Hypothalamus (tissue), 51 donors: ENCODE results near the gene RNF13.
"Not testable (repeated sequence)": the region's sequence is repeated elsewhere in the genome, so short reads cannot be mapped to it uniquely, and the experiment has no call there.

Experiments
- DNase-seq, 51 donors: peaks; one replicate each; lab custom pipeline; 2025; lab: John Stamatoyannopoulos, UW

RNF13 gene

DNA sequence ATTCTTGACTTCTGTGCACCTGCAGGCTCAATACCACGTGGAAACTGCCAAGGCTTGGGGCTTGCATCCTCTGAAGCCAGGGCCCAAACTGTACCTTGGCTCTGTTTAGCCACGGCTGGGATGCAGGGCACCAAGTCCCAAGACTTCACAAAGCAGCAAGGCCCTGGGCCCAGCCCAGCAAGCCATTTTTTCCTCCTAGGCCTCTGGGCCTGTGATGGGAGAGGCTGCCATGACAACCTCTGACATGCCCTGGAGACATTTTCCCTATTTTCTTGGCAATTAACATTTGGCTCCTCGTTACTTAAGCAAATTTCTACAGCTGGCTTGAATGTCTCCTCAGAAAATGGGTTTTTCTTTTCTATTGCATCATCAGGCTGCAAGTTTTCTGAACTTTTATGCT lies 25.5 kb downstream of the RNF13 start:
- DNase-seq, result not testable (repeated sequence)

DNA sequence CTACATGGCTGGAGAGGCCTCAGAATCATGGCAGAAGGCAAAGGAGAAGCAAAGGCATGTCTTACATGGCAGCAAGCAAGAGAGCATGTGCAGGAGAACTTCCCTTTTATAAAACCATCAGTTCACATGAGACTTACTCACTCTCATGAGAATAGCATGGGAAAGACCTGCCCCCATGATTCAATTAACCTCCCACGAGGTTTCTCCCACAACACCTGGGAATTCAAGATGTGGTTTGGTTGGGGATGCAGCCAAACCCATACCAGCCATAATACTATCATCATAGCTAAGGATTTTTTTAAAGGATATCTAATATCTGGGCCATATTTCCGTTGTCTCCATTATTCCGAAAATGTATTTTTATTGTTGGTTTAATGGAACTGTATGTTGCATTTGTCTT lies 26.5 kb downstream of the RNF13 start:
- DNase-seq, result not testable (repeated sequence)

- DNase-seq, result no peak
Measured at GRCh38 chr3:149839896-149840295, 26.9 kb downstream of the RNF13 start.

DNA sequence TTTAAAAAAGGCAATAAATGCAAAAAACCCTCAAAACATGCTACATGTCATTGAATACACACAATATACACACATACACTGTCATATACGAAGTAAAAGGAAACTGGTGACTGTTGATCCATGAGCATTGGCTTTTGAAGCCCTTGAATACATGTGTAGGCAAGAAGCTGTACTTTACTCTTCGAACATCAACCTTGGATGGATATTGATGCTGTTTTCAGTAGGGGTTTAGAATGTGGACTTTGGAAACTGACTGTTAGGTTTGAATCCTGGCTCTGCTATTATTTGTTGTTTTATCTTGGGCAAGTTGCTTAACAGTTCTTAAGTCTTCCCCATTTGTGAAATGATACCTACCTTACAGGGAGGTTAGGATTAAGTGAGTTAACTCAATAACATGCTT lies 30.5 kb downstream of the RNF13 start:
- no peak for DNase-seq

DNA sequence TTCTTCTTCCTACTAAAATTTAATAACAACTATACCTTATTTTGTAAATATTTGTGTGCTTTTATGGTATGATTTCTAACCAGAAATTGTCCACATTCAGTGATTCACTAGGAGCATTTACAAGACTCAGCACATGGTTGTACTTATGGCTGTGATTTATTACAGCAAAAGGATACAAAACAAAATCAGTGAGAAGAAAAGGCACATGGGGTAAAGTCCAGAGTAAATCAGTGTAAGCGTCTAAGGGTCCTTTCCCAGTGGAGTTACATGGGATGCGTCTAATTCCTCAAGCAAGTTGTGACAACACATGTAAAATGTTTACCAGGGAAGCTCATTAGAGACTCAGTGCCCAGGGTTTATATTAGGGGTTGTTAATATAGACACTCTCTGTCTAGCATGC lies 31.1 kb downstream of the RNF13 start:
- no peak for DNase-seq

GRCh38 chr3:149845570-149846244 lies 32.7 kb downstream of the RNF13 start:
- DNase-seq, result no peak

DNA sequence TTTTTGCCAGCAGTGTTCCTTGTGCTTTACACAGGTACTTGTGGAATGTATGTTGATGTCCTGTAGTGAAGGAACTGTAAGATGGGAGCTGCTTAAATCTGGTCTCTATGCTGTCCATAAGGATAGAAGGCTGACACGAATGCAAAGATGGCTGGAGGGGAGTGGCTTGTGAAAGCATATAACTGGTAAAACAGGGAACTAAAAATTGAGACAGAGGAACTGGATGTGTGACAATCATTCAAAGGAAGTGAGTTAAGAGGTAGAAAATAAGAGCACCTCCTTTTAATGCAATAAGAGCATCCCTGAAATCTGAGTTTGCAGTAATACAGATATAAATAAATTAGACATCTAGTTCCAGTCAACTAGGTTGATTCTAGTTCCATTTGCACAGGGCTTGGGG lies 35.2 kb downstream of the RNF13 start:
- no peak for DNase-seq

DNA sequence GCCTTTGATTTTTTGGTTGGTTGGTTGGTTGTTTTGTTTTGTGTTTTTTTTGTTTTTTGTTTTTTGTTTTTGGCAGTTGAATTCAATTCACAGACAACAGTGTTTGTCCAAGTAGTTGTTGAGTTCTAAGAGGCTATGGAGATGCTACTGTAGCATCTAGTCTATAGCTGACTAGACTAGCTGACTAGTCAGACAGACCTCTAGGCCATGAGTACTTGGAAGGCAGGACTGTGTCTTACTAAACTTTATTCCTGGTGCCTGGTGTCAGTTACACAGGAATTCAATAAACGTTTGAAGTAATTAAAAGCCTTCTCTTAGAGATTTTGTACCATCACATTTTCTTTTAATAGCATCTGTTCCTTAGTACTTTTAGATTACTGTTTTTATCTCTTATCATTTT lies 35.7 kb downstream of the RNF13 start:
- no peak for DNase-seq

DNA sequence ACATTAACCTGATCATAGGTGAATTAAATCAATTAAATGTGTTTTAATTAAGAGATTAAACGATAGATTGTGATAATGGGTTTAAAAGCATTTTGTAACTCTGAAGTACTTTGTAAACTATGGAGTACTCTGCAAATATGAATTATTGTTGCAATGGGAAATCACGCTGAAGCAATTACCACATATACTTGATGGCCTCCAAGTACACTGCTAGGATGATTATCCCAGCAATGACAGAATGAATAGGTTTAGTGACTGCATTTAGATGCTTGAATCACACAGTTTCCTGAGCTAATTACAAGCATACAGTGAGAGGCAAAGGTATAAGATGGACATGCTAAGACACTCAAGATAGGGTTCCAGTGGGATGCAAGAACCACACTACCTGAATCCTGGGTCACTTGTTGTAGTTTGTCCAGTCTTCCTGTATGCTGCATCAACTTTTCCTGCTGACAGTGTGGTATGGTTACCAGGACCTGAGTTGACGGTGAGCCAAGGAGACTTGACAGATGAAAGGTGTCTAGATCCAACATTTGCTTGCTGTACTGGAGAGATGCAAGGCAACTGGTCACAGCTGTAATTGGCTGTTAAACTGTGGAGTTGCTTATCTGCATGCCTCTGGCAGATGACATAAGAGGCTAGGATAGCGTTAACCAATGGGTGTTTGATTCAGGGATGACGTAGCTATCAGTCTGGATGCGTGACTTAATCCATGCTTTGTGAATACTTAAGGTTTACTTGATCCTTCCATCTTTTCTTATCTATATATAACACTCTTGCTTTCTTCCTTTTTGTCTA lies 38.0 kb downstream of the RNF13 start:
- no peak for DNase-seq

DNA sequence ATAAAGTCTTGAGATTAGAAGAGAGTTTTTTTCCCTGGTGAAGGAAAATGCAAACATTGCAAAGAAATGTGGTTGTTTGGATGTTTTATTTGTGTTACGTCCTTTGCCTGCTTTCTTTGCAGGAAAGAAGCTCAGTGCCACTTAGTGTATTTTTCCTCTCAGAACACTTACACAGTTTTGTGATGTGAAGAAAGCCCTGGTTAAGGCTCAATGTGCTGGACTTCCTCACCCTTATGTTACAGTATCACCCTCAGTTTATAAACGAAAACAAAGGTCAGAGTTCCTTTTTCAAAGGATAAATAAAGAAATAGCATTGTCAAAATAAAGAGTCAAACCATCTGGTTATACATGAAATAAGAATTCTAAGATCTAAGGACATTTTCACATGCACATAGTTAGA lies 45.9 kb downstream of the RNF13 start:
- no peak for DNase-seq

DNA sequence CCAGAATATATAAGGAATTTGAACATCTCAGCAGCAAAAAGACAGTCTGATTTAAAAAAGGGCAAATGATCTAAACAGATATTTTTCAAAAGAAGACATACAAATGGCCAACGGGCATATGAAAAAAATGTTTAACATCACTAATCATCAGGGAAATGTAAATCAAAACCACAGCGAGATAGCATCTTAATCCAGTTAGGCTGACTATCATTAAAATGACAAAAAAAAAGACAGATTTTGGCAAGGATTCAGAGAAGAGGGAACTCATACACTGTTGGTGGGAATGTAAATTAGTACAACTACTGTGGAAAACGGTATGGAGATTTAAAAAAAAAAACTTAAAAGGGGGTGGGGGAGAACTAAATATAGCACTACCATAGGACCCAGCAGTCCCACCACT lies 47.9 kb downstream of the RNF13 start:
- DNase-seq, result no peak

DNA sequence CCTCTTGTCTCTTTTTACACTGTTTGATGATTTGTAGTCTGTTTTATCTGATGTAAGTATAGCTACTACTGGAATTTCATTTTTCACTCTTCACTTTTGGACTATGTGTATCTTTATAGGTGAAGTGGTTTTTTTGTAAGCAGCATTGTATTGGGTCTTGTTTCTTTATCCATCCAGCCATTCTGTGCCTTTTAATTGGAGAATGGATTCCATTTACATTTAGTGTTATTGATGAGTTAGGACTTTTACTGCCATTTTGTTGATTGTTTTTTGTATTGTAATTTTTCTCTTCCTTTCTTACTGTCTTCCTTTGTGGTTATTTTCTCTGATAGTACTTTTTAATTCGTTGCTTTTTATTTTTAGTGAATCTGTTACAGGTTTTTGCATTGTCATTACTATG lies 54.5 kb downstream of the RNF13 start:
- DNase-seq, result no peak

DNA sequence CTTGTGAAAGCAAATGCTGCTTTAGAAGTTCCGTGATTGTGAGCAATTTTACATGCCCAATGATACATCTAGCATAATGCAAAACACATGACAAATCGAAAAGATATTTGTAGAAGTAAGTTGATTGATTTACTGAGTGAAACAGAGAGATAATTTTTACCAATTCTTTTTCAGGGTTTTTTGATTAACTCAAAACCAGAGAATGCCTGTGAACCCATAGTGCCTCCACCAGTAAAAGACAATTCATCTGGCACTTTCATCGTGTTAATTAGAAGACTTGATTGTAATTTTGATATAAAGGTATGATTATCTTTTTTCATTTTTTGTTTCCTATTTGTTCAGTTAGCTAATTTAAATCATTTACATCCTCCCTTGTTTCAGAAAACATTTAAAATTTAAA lies 58.8 kb downstream of the RNF13 start:
- no peak for DNase-seq

- no peak for DNase-seq
Measured at GRCh38 chr3:149872589-149872988, 59.6 kb downstream of the RNF13 start.

DNA sequence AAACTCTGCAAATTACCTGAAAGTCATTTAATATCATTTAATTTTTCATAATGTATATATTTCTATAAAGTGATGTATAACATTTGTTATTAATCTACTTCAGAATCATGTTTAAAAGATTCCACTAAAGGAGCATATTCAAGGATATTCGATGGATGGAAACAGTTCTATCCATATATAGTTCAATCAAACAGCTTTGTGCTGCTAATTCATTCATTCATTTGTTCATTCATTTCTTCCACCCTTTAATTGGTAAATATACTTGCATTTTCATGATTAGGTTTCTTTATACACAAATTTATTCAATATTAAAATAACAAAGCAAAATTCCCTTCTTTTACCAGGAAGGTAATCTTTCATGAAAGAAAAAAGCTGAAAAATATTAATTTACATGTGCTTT lies 64.7 kb downstream of the RNF13 start:
- DNase-seq, result no peak

DNA sequence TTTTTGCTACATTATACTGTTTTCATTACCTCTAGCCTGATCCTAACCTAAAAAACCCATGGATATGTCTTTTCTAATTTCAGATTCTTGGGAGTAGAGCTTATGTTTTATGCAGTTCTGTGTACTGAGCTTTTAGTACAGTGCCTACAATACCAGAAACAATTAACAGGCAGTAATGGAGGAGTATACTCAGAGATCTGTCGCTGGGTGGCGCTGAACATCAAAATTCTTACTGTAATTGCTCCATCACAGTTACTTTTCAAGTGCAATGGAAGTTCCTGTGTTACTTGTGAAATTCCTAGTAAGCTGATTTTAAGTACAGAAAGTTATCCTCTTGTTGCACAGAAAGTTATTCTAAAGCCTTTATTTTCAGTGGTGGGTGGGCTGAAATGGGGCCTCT lies 66.9 kb downstream of the RNF13 start:
- DNase-seq, result peak in 36 of 51 donors; percentile 1 to 82 (median 30)

GRCh38 chr3:149881879-149882278 lies 68.9 kb downstream of the RNF13 start:
- no peak for DNase-seq

DNA sequence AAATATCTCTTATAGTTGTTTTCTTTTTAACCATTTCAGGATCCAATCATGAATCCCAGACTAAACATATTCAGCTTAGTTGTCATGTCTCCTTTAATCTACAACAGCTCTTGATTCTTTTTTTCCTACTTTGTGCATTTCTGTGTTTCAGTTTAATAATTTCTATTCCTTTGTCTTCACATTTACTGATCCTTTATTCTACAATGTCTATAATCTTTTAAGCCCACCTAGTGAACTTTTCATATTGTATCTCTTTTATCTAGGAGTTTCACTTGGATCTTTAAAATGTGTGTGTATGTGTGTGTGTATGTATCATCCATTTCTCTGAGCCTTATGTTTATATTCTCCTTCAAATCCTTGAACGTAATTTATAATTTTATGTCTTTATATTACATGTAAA lies 70.1 kb downstream of the RNF13 start:
- no peak for DNase-seq

DNA sequence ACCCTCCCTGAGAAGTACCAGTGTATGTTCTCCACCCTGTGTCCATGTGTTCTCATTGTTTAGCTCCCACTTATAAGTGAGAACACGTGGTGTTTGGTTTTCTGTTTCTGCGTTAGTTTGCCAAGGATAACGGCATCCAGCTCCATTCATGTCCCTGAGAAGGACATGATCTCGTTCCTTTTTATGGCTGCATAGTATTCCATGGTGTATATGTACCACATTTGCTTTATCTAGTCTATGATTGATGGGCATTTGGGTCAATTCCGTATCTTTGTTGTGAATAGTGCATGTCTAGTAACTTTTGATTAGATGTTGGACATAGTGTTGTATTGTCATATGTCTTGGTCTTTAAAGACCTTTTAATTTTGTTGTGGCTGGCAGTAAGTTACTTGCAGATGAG lies 70.8 kb downstream of the RNF13 start:
- not testable (repeated sequence) for DNase-seq

- DNase-seq, result not testable (repeated sequence)
Measured at GRCh38 chr3:149884848-149885247, 71.8 kb downstream of the RNF13 start.

- no peak for DNase-seq
Measured at GRCh38 chr3:149886957-149887356, 73.9 kb downstream of the RNF13 start.

DNA sequence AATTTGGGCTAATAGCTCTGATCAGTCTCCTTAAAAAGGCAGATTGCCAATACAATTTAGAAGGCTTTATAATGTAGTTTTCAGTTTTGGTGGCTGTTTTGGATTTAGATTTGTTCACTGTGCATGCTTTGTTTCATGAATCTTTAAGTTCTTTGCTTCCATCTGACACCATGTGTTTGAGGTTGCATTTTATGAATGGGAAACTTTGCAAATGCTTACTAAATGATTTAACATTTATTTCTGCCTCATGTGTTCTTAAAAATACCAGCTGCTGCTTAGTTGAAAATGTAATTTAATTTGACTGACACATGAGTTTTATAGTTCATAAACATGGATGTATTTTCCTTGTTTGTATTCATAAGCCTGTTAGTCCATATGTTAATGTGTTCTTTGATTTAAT lies 78.6 kb downstream of the RNF13 start:
- DNase-seq, result no peak
